H1 (cell line): ENCODE measurements around the gene PARD3. TPM values are rescaled to one million over a fixed set of nuclear protein-coding genes. Genes with fewer than 3 reads are reported as not detected.

Source experiments
- CTCF ChIA-PET: fragments of 300-600 bp; sonication (Branson Sonifier 250); formaldehyde crosslinking; loops from one replicate; lab custom pipeline; 2021; ENCODE audit not compliant: partially characterized antibody; lab: Charles Lee
- POLR2A ChIA-PET: fragments of 300-600 bp; sonication (Branson Sonifier 250); formaldehyde crosslinking; loops from one replicate; lab custom pipeline; 2021; ENCODE audit warnings: inconsistent platforms; ENCODE audit not compliant: partially characterized antibody; lab: Charles Lee
- DNase-seq, 2 experiments: peaks; one replicate each; pipeline versions ENCODE4 v3.0.0 to v3.0.0-alpha.2; 2010 to 2022; ENCODE audit warnings: low spot score in 2 of 2, low read depth in 1 of 2, mixed read lengths in 1 of 2
- FAIRE-seq: peaks from 2 replicates; lab custom pipeline; 2011; peaks lifted over from hg19 to GRCh38; lab: Jason Lieb, UNC
- H2AFZ ChIP-seq: 2 replicates; pipeline ENCODE4 v1.8.1; 2012; ENCODE audit warnings: low read length, inconsistent platforms
- H2AK5ac ChIP-seq: 2 replicates; pipeline ENCODE4 v1.6.1; 2013; ENCODE audit warnings: low read depth, low read length
- H2BK120ac ChIP-seq: replicated peaks from 2 replicates; pipeline ENCODE3; 2013; ENCODE audit warnings: low read depth, low read length, inconsistent platforms
- H2BK12ac ChIP-seq: 2 replicates; pipeline ENCODE4 v1.6.1; 2013; ENCODE audit warnings: low read depth, low read length
- H2BK15ac ChIP-seq: 2 replicates; pipeline ENCODE4 v1.6.1; 2013; ENCODE audit warnings: low read length
- H2BK20ac ChIP-seq: 2 replicates; pipeline ENCODE4 v1.6.1; 2013; ENCODE audit warnings: low read length
- H2BK5ac ChIP-seq: 2 replicates; pipeline ENCODE4 v1.6.1; 2013; ENCODE audit warnings: low read depth, low read length
- H3K14ac ChIP-seq: 2 replicates; pipeline ENCODE4 v1.6.1; 2013; ENCODE audit warnings: inconsistent platforms; ENCODE audit not compliant: insufficient read length
- H3K18ac ChIP-seq: 2 replicates; pipeline ENCODE4 v1.6.1; 2013; ENCODE audit warnings: low read length; ENCODE audit errors: extremely low read depth
- H3K23ac ChIP-seq: 2 replicates; pipeline ENCODE4 v1.6.1; 2013; ENCODE audit warnings: inconsistent platforms; ENCODE audit not compliant: insufficient read length
- H3K23me2 ChIP-seq: 2 replicates; pipeline ENCODE4 v1.6.1; 2013; ENCODE audit warnings: low read depth, low read length
- H3K27ac ChIP-seq: 2 replicates; pipeline ENCODE4 v1.6.1; 2011; ENCODE audit warnings: low read depth, low read length, inconsistent platforms
- H3K27me3 ChIP-seq, 4 experiments: replicated peaks in 1 of 4; 1 replicate in 1 of 4; 2 replicates in 3 of 4; pipeline versions ENCODE4 v1.6.1 to v1.8.1; 2011 to 2013; ENCODE audit warnings: low read length in 3 of 4, mild to moderate bottlenecking in 3 of 4, inconsistent platforms in 2 of 4, mixed read lengths in 2 of 4, moderate library complexity in 1 of 4; ENCODE audit not compliant: control insufficient read depth in 3 of 4, insufficient read depth in 3 of 4; ENCODE audit errors: extremely low read depth in 1 of 4
- H3K36me3 ChIP-seq, 4 experiments: 2 replicates each; pipeline versions ENCODE4 v1.6.1 to v1.8.1; 2011 to 2013; ENCODE audit warnings: mild to moderate bottlenecking in 4 of 4, low read length in 3 of 4, moderate library complexity in 2 of 4, control low read depth in 1 of 4, inconsistent platforms in 1 of 4; ENCODE audit not compliant: insufficient read depth in 4 of 4, control insufficient read depth in 2 of 4
- H3K4ac ChIP-seq: replicated peaks from 2 replicates; pipeline ENCODE3; 2013; ENCODE audit warnings: low read length, low read depth, mixed read lengths, inconsistent platforms; ENCODE audit not compliant: insufficient read length
- H3K4me1 ChIP-seq, 4 experiments: replicated peaks in 1 of 4; 1 replicate in 1 of 4; 2 replicates in 3 of 4; pipeline versions ENCODE4 v1.6.1 to v1.8.1; 2011 to 2013; ENCODE audit warnings: low read length in 3 of 4, inconsistent platforms in 2 of 4, mixed read lengths in 1 of 4; ENCODE audit not compliant: insufficient read depth in 4 of 4, control insufficient read depth in 3 of 4
- H3K4me2 ChIP-seq, 2 experiments: 2 replicates each; pipeline versions ENCODE4 v1.6.1 to v1.8.1; 2011 to 2013; ENCODE audit warnings: low read depth in 2 of 2, low read length in 2 of 2, control low read depth in 1 of 2, inconsistent platforms in 1 of 2, mild to moderate bottlenecking in 1 of 2; ENCODE audit not compliant: insufficient read depth in 1 of 2
- H3K4me3 ChIP-seq, 4 experiments: fragments of 200-600, 300-600 bp in 1 of 4; sonication (generic), shearing (Covaris generic), sonication (Bioruptor Twin) in 1 of 4; 2 replicates each; pipeline versions ENCODE4 v1.5.1 to v1.8.1; 2011 to 2016; ENCODE audit warnings: low read length in 4 of 4, low read depth in 3 of 4, control low read depth in 2 of 4, inconsistent platforms in 2 of 4, mild to moderate bottlenecking in 2 of 4, mixed read lengths in 1 of 4, moderate library complexity in 1 of 4; ENCODE audit not compliant: insufficient read depth in 2 of 4; ENCODE audit errors: extremely low read depth in 1 of 4
- H3K56ac ChIP-seq: replicated peaks from 2 replicates; pipeline ENCODE3; 2013; ENCODE audit warnings: low read depth, mild to moderate bottlenecking, mixed read lengths, low read length, inconsistent platforms; ENCODE audit not compliant: insufficient read length
- H3K79me1 ChIP-seq: 2 replicates; pipeline ENCODE4 v1.6.1; 2013; ENCODE audit warnings: low read depth, low read length, control low read depth
- H3K79me2 ChIP-seq, 2 experiments: 2 replicates each; pipeline versions ENCODE4 v1.6.1 to v1.8.1; 2012 to 2013; ENCODE audit warnings: low read length in 2 of 2, mild to moderate bottlenecking in 2 of 2, inconsistent platforms in 1 of 2; ENCODE audit not compliant: insufficient read depth in 2 of 2, control insufficient read depth in 1 of 2
- H3K9ac ChIP-seq, 4 experiments: replicated peaks in 1 of 4; 1 replicate in 1 of 4; 2 replicates in 3 of 4; pipeline versions ENCODE4 v1.6.1 to v1.8.1; 2011 to 2013; ENCODE audit warnings: low read depth in 3 of 4, low read length in 3 of 4, control low read depth in 2 of 4, mild to moderate bottlenecking in 2 of 4, moderate library complexity in 2 of 4, inconsistent platforms in 1 of 4; ENCODE audit errors: extremely low read depth in 1 of 4
- H3K9me3 ChIP-seq, 2 experiments: 2 replicates each; pipeline versions ENCODE4 v1.6.1 to v1.8.1; 2012 to 2013; ENCODE audit warnings: mild to moderate bottlenecking in 2 of 2, moderate library complexity in 2 of 2, control low read depth in 1 of 2, inconsistent platforms in 1 of 2, low read depth in 1 of 2, low read length in 1 of 2, mixed read lengths in 1 of 2; ENCODE audit not compliant: insufficient read depth in 2 of 2
- H4K20me1 ChIP-seq, 2 experiments: replicated peaks in 1 of 2; 2 replicates each; pipeline versions ENCODE3 to v1.8.1; 2011 to 2013; ENCODE audit warnings: inconsistent platforms in 2 of 2, low read length in 2 of 2, mild to moderate bottlenecking in 1 of 2; ENCODE audit not compliant: insufficient read depth in 2 of 2, control insufficient read depth in 1 of 2
- H4K5ac ChIP-seq: 2 replicates; pipeline ENCODE4 v1.6.1; 2013; ENCODE audit warnings: low read length, low read depth, mixed read lengths, inconsistent platforms; ENCODE audit not compliant: insufficient read length
- H4K8ac ChIP-seq: 2 replicates; pipeline ENCODE4 v1.8.0; 2013; ENCODE audit warnings: mild to moderate bottlenecking, moderate library complexity, low read length, inconsistent platforms; ENCODE audit not compliant: insufficient read depth; ENCODE audit errors: extremely low read depth
- H4K91ac ChIP-seq: replicated peaks from 2 replicates; pipeline ENCODE3; 2013; ENCODE audit warnings: low read length, mixed read lengths, inconsistent platforms; ENCODE audit not compliant: insufficient read length
- BRCA1 ChIP-seq: IDR thresholded peaks from 2 replicates; pipeline ENCODE4 v1.6.1; 2012; ENCODE audit warnings: low read depth, low read length, improper control_type of control experiment
- CHD1 ChIP-seq: IDR thresholded peaks from 2 replicates; pipeline ENCODE4 v1.6.1; 2012; ENCODE audit warnings: low read depth, low read length, improper control_type of control experiment
- CHD2 ChIP-seq: IDR thresholded peaks from 2 replicates; pipeline ENCODE4 v1.6.1; 2012; ENCODE audit warnings: low read length, improper control_type of control experiment
- NRF1 ChIP-seq: IDR thresholded peaks from 2 replicates; pipeline ENCODE4 v1.6.1; 2011; ENCODE audit warnings: mild to moderate bottlenecking, low read depth, low read length, improper control_type of control experiment
- SP4 ChIP-seq: IDR thresholded peaks from 2 replicates; pipeline ENCODE4 v1.6.1; 2012; ENCODE audit warnings: low read length, inconsistent platforms
- ZNF274 ChIP-seq: IDR thresholded peaks from 2 replicates; pipeline ENCODE4 v1.7.0; 2012; ENCODE audit warnings: low read length, borderline replicate concordance; ENCODE audit errors: extremely low read depth
- WGBS, 2 experiments: shearing (Covaris generic) in 1 of 2; methylation state at CpG; one replicate each; pipeline versions ENCODE4 v1.1.6 to v1.1.7; 2013 to 2015; ENCODE audit warnings: low lambda C conversion rate in 2 of 2, mixed read lengths in 2 of 2, inconsistent platforms in 1 of 2, low coverage in 1 of 2, missing lambda C conversion rate in 1 of 2; ENCODE audit not compliant: insufficient replicate concordance in 2 of 2, insufficient coverage in 1 of 2, insufficient read length in 1 of 2; ENCODE audit errors: extremely low coverage in 1 of 2, missing lambda C conversion rate in 1 of 2; 5-methylcytosine and 5-hydroxymethylcytosine counted together
- polyA plus RNA-seq, 7 experiments: library from polyadenylated mRNA; depleted of rRNA in 3 of 7; stranded (reverse) in 5 of 7; unstranded in 2 of 7; fragments of >200 nt in 5 of 7; fragments of 200-250 nt in 2 of 7; gene quantifications; 1 replicate in 5 of 7; 2 replicates in 1 of 7; 4 replicates in 1 of 7; pipeline versions ENCODE4 v1.2.1 to v1.2.3, GENCODE V29; 2011 to 2013; ENCODE audit warnings: missing spikeins in 2 of 7, mixed read lengths in 2 of 7
- total RNA-seq: library from RNA; stranded (reverse); fragmentation: NEBNext Ultra II Directional; extraction: Animal tissue kit (Norgen Biotek cat#: 25700); gene quantifications from 2 replicates; pipeline ENCODE4 v1.2.1, GENCODE V29; 2021
- TF ChIP-seq, protein P1 (sequence below), 3 experiments: IDR thresholded peaks; 1 replicate in 2 of 3; 2 replicates in 1 of 3; pipeline versions ENCODE4 v1.5.1 to v1.6.1; 2011; ENCODE audit warnings: low read length in 3 of 3, mild to moderate bottlenecking in 3 of 3, inconsistent platforms in 2 of 3, low read depth in 1 of 3, moderate library complexity in 1 of 3; ENCODE audit not compliant: insufficient read depth in 1 of 3; ENCODE audit errors: control extremely low read depth in 1 of 3
- TF ChIP-seq, protein P2 (sequence below): IDR thresholded peaks from 2 replicates; pipeline ENCODE4 v1.6.1; 2012; ENCODE audit warnings: inconsistent platforms

PARD3 gene
- total and polyA plus RNA-seq, 2 of the 8 experiments (the other 6 are each of a cell fraction or from before 2014, with no cell fraction given): 19.7 to 49.1 TPM

- Histone ChIP-seq H3K27me3 (no peaks in the 10 kb centered on the region), H2BK12ac (no peak overlapping the region), H3K9me3 (no peaks in the 10 kb centered on the region), H3K14ac (no peak overlapping the region), H4K5ac (no peak overlapping the region), H3K23ac (no peak overlapping the region), H3K9ac (no peak overlapping the region), H3K27ac (no peak overlapping the region), H2AK5ac (no peak overlapping the region), H3K36me3 (no peaks in the 10 kb centered on the region), H3K79me2 (no peaks in the 10 kb centered on the region), H2BK20ac (no peak overlapping the region), H3K79me1 (no peaks in the 10 kb centered on the region)
- FAIRE-seq: no peak
- no peak for DNase-seq
- TF ChIP-seq, protein P1, sequence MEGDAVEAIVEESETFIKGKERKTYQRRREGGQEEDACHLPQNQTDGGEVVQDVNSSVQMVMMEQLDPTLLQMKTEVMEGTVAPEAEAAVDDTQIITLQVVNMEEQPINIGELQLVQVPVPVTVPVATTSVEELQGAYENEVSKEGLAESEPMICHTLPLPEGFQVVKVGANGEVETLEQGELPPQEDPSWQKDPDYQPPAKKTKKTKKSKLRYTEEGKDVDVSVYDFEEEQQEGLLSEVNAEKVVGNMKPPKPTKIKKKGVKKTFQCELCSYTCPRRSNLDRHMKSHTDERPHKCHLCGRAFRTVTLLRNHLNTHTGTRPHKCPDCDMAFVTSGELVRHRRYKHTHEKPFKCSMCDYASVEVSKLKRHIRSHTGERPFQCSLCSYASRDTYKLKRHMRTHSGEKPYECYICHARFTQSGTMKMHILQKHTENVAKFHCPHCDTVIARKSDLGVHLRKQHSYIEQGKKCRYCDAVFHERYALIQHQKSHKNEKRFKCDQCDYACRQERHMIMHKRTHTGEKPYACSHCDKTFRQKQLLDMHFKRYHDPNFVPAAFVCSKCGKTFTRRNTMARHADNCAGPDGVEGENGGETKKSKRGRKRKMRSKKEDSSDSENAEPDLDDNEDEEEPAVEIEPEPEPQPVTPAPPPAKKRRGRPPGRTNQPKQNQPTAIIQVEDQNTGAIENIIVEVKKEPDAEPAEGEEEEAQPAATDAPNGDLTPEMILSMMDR (IDR thresholded peaks at IDR 0.05; ENCODE audit: control extremely low read depth in 1 of 3, insufficient read depth in 1 of 3, low read depth in 1 of 3, low read length in 3 of 3): no peak
- TF ChIP-seq SP4 (no peak), CHD2 (no peak), ZNF274 (no peak), NRF1 (no peak), BRCA1 (no peak), CHD1 (no peak)
- TF ChIP-seq, protein P2, sequence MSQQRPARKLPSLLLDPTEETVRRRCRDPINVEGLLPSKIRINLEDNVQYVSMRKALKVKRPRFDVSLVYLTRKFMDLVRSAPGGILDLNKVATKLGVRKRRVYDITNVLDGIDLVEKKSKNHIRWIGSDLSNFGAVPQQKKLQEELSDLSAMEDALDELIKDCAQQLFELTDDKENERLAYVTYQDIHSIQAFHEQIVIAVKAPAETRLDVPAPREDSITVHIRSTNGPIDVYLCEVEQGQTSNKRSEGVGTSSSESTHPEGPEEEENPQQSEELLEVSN: no peak
- TF ChIP-seq, all 59 proteins: peak for 0
- Histone ChIP-seq H2AFZ (no peak overlapping the region), H3K18ac (no peak overlapping the region), H2BK120ac (no peak overlapping the region), H3K23me2 (no peaks in the 10 kb centered on the region), H3K56ac (no peak overlapping the region), H3K4me3 (no peak overlapping the region), H2BK5ac (no peak overlapping the region), H2BK15ac (no peak overlapping the region), H3K4me2 (no peak overlapping the region), H4K8ac (no peak overlapping the region), H3K4ac (no peak overlapping the region), H4K20me1 (no peaks in the 10 kb centered on the region), H3K4me1 (peaks cover 5 to 24% (median 21%) of the 10 kb centered on the region in 4 experiments), H4K91ac (no peak overlapping the region)
- WGBS, 2 experiments: 87% methylated on average over 1 of the region's 1 CpG; no CpG with 5 or more reads in 1 of the 2 experiments
- CTCF ChIA-PET: interaction anchor here (1.3 kb wide), 1 partner anchor 9 kb away, joined by 3 read pairs; no protein-coding TSS in a partner anchor
- POLR2A ChIA-PET: no interaction called here
Measured at GRCh38 chr10:34189830-34190229, 625.3 kb downstream of the PARD3 start.
